ENCODE measurements around the gene MNS1.

DNA sequence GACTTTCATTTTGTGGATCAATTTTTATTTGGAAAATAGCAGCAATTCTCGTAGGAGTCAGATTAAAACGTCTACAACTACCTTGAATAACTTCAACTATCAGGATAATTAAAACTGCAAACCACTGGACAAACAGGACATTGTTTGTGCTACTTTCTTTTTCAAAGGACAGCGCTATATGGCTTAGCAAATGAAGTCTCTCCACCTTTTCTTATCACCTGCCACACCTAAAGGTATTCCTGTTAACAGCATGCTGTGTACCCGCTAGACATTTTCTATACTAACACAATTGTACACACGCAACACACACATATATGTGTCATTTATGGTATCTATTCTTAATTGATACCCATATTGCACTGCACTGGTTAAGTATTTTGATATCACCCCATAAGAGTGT is 19.2 kb downstream of the MNS1 start:
- TF ChIP-seq POLR2AphosphoS5 (IDR thresholded peaks at IDR 0.05; ENCODE audit: low read depth, low read length) (no peak), TAF1 (IDR thresholded peaks at IDR 0.05; ENCODE audit: borderline replicate concordance, insufficient read depth, low read length) (no peak), REST (IDR thresholded peaks at IDR 0.05; ENCODE audit: insufficient read depth in 1 of 2, low read depth in 2 of 2, low read length in 2 of 2) (no peak), FOXP2 (optimal IDR thresholded peaks at IDR 0.05; ENCODE audit: borderline replicate concordance, extremely low read depth, extremely low read length, insufficient read depth) (no peak)

Measured in PFSK-1 (cell line).